Osteocyte (in vitro differentiated cells): ENCODE results near the gene OAF. TPM values are rescaled to one million over a fixed set of nuclear protein-coding genes. Genes with fewer than 3 reads are reported as not detected.
"Not testable (repeated sequence)": the region's sequence is repeated elsewhere in the genome, so short reads cannot be mapped to it uniquely, and the experiment has no call there.

Experiments used
- DNase-seq: peaks from one replicate; pipeline ENCODE4 v3.0.0; 2021; ENCODE audit warnings: mixed read lengths; ENCODE audit not compliant: unreplicated experiment; ENCODE audit errors: extremely low spot score
- H3K27ac Mint-ChIP-seq: one replicate; pipeline ENCODE4 v1.8.0; 2021; ENCODE audit warnings: mild to moderate bottlenecking, mixed read lengths; ENCODE audit not compliant: unreplicated experiment
- H3K27me3 Mint-ChIP-seq: one replicate; pipeline ENCODE4 v1.8.0; 2021; ENCODE audit warnings: mixed read lengths; ENCODE audit not compliant: unreplicated experiment
- H3K36me3 Mint-ChIP-seq: one replicate; pipeline ENCODE4 v1.8.0; 2021; ENCODE audit warnings: mixed read lengths; ENCODE audit not compliant: unreplicated experiment
- H3K4me1 Mint-ChIP-seq: one replicate; pipeline ENCODE4 v1.8.0; 2021; ENCODE audit warnings: mixed read lengths; ENCODE audit not compliant: unreplicated experiment
- H3K4me3 Mint-ChIP-seq: one replicate; pipeline ENCODE4 v1.8.0; 2021; ENCODE audit warnings: mild to moderate bottlenecking, moderate library complexity, mixed read lengths; ENCODE audit not compliant: unreplicated experiment
- H3K9me3 Mint-ChIP-seq: one replicate; pipeline ENCODE4 v1.8.0; 2021; ENCODE audit warnings: mixed read lengths; ENCODE audit not compliant: unreplicated experiment
- CTCF ChIP-seq: fragments of 200-600 bp; sonication (generic); IDR thresholded peaks from 2 replicates; pipeline ENCODE4 v1.5.0; 2021; ENCODE audit warnings: antibody characterized with exemption, mild to moderate bottlenecking, moderate library complexity
- total RNA-seq: library from RNA; stranded (reverse); gene quantifications from 2 replicates; pipeline ENCODE4 v1.2.1, GENCODE V29; 2021

The OAF gene
- total RNA-seq, 1 donor from 2014 or later, result 10.2 TPM

GRCh38 chr11:120173807-120174206 lies 37.0 kb upstream of the OAF start:
- H3K4me1 Mint-ChIP-seq, result peaks cover under 1% of the 10 kb centered on the region

GRCh38 chr11:120174866-120175265 lies 36.0 kb upstream of the OAF start:
- H3K27ac Mint-ChIP-seq, result no peak overlapping the region
- no peaks in the 10 kb centered on the region for H3K4me1 Mint-ChIP-seq
- H3K36me3 Mint-ChIP-seq, result no peaks in the 10 kb centered on the region
- no peak for DNase-seq
- no peak overlapping the region for H3K4me3 Mint-ChIP-seq
- H3K27me3 Mint-ChIP-seq, result peaks cover 68% of the 10 kb centered on the region
- no peak for TF ChIP-seq CTCF
- H3K9me3 Mint-ChIP-seq, result no peaks in the 10 kb centered on the region

More at GRCh38 chr11:120173807-120174206, 37.0 kb upstream of the OAF start:
- Mint-ChIP-seq H3K27me3 (peaks cover 68% of the 10 kb centered on the region), H3K36me3 (no peaks in the 10 kb centered on the region), H3K27ac (no peak overlapping the region), H3K4me3 (no peak overlapping the region), H3K9me3 (no peaks in the 10 kb centered on the region)
- DNase-seq, result no peak
- TF ChIP-seq CTCF, result no peak

GRCh38 chr11:120178561-120179056 lies 32.2 kb upstream of the OAF start:
- H3K27ac Mint-ChIP-seq, result no peak overlapping the region
- no peaks in the 10 kb centered on the region for H3K9me3 Mint-ChIP-seq
- H3K36me3 Mint-ChIP-seq, result no peaks in the 10 kb centered on the region
- peak; percentile 73 for DNase-seq
- TF ChIP-seq CTCF, result no peak
- H3K4me3 Mint-ChIP-seq, result no peak overlapping the region
- no peaks in the 10 kb centered on the region for H3K4me1 Mint-ChIP-seq
- H3K27me3 Mint-ChIP-seq, result peaks cover 47% of the 10 kb centered on the region

- no peaks in the 10 kb centered on the region for H3K4me1 Mint-ChIP-seq
- DNase-seq, result no peak
- H3K27me3 Mint-ChIP-seq, result peaks cover 42% of the 10 kb centered on the region
- H3K4me3 Mint-ChIP-seq, result no peak overlapping the region
- no peak overlapping the region for H3K27ac Mint-ChIP-seq
- TF ChIP-seq CTCF, result no peak
- H3K9me3 Mint-ChIP-seq, result no peaks in the 10 kb centered on the region
- no peaks in the 10 kb centered on the region for H3K36me3 Mint-ChIP-seq
Observed at GRCh38 chr11:120179057-120179672, 31.7 kb upstream of the OAF start.

- H3K27ac Mint-ChIP-seq, H3K36me3 Mint-ChIP-seq: not testable (repeated sequence)
Observed at GRCh38 chr11:120180063-120180462, 30.8 kb upstream of the OAF start.

More at GRCh38 chr11:120180063-120180462, 30.8 kb upstream of the OAF start:
- peaks cover 33% of the 10 kb centered on the region for H3K27me3 Mint-ChIP-seq
- not testable (repeated sequence) for DNase-seq, H3K4me3 Mint-ChIP-seq, H3K4me1 Mint-ChIP-seq, H3K9me3 Mint-ChIP-seq
